Heart left ventricle (tissue), 16 donors: ENCODE data around the gene MDH2. TPM values are rescaled to one million over a fixed set of nuclear protein-coding genes. Genes with fewer than 3 reads are reported as not detected.

Source experiments
- ATAC-seq, 4 donors: fragments of 200-7000 bp; cut with Tn5 transposase; one replicate each; pipeline ENCODE4 v1.9.1; 2020 to 2022; ENCODE audit warnings: moderate library complexity in 4 of 4, mild to moderate bottlenecking in 3 of 4, moderate number of reproducible peaks in 1 of 4
- DNase-seq, 5 donors: peaks; one replicate each; pipeline ENCODE4 v3.0.0-alpha.2; 2020
- H3K27ac ChIP-seq, 12 donors: fragments of 200-600 bp; sonication (generic) in 4 of 12; one replicate each; pipeline versions ENCODE4 v1.5.0 to v1.8.0; 2016 to 2022; ENCODE audit warnings: mild to moderate bottlenecking in 2 of 12
- H3K27me3 ChIP-seq, 9 donors: fragments of 200-600 bp; sonication (generic) in 2 of 9; one replicate each; pipeline versions ENCODE4 v1.5.1 to v1.8.0; 2016 to 2022; ENCODE audit warnings: mild to moderate bottlenecking in 3 of 9
- H3K36me3 ChIP-seq, 9 donors: fragments of 200-600 bp; sonication (generic) in 2 of 9; one replicate each; pipeline versions ENCODE4 v1.5.0 to v1.8.0; 2018 to 2022; ENCODE audit warnings: mild to moderate bottlenecking in 2 of 9
- H3K4me1 ChIP-seq, 12 donors: fragments of 200-600 bp; sonication (generic) in 4 of 12; one replicate each; pipeline versions ENCODE4 v1.5.0 to v1.8.0; 2016 to 2022; ENCODE audit warnings: mild to moderate bottlenecking in 3 of 12
- H3K4me3 ChIP-seq, 12 donors: fragments of 200-600 bp; sonication (generic) in 4 of 12; one replicate each; pipeline versions ENCODE4 v1.5.0 to v1.8.0; 2017 to 2022; ENCODE audit warnings: mild to moderate bottlenecking in 9 of 12, moderate library complexity in 4 of 12
- H3K9me3 ChIP-seq, 12 donors: fragments of 200-600 bp; sonication (generic) in 4 of 12; one replicate each; pipeline versions ENCODE4 v1.5.0 to v1.8.0; 2016 to 2022; ENCODE audit warnings: mild to moderate bottlenecking in 1 of 12
- POLR2A ChIP-seq, 2 donors: fragments of 450-650 bp; IDR thresholded peaks; one replicate each; pipeline ENCODE4 v1.6.1; 2017; ENCODE audit warnings: antibody characterized with exemption in 2 of 2, mild to moderate bottlenecking in 2 of 2, moderate library complexity in 2 of 2
- WGBS, 4 donors: extraction: QIAGEN DNeasy Blood & Tissue Kit in 2 of 4; methylation state at CpG; one replicate each; pipeline versions ENCODE4 v1.1.5 to v1.1.7; 2013 to 2018; 5-methylcytosine and 5-hydroxymethylcytosine counted together
- intact Hi-C, 10 donors: fragments of 100-400 bp; cut with DNase I; formaldehyde crosslinking; loops; one replicate each; pipeline versions ENCODE4 v1.11.1 to v1.14.2; 2022
- polyA plus RNA-seq, 2 donors: library from polyadenylated mRNA; stranded (reverse); fragments of 200-250 nt; gene quantifications; one replicate each; pipeline ENCODE4 v1.2.3, GENCODE V29; 2013
- total RNA-seq, 9 donors: library from RNA; depleted of rRNA in 2 of 9; stranded (reverse); fragments of >200 nt in 2 of 9; fragmentation: NEBNext Ultra II Directional in 3 of 9; extraction: Animal tissue kit (Norgen Biotek cat#: 25700) in 3 of 9; gene quantifications; one replicate each; pipeline versions ENCODE4 v1.1.0 to v1.2.4, GENCODE V29; 2016 to 2023
- TF ChIP-seq, protein P1 (sequence below), 12 donors: fragments of 200-600 bp; sonication (generic) in 4 of 12; IDR thresholded peaks; one replicate each; pipeline versions ENCODE4 v1.5.0 to v1.8.0; 2018 to 2022; ENCODE audit warnings: antibody characterized with exemption in 12 of 12, mild to moderate bottlenecking in 5 of 12
- donor health status: ischemic (EF 13 %, LVEDD 7.1; RV severe dilation, severe dysfunction).
- donor health status: healthy with polysubstance abuse.
- donor health status: DM: no; HTN: yes; CAD: no.
- donor health status: DM: no; HTN: no; CAD: no.
- donor health status: ischemic (EF 25% LVEDD 6.9; RV normal size, moderate dysfunction).
- donor health status: ischemic (EF 25% LVEDD 5.7; RV mildly dilated, moderate dysfunction).
- donor health status: healthy.
- donor health status: DM: yes; HTN: yes; CAD: no.
- donor health status: ischemic (EF 35%, LVEDD 5.7; RV mildly dilated, moderate dysfunction).
- donor health status: nonischemic (EF 11% LVEDD 7.7; RV severe dilation, severe dysfunction).
- donor health status: DM: yes; HTN: yes; CAD: no.
- donor health status: PGD.
- donor health status: ischemic (EF 29% LVEDD 5.4; RV normal size, mild dysfunction).
- donor health status: nonischemic (EF 23%, LVEDD 6.1; RV moderate dilation, normal function).

MDH2 gene
- total and polyA plus RNA-seq, 11 donors = 140 to 591 (median 393) TPM

DNA sequence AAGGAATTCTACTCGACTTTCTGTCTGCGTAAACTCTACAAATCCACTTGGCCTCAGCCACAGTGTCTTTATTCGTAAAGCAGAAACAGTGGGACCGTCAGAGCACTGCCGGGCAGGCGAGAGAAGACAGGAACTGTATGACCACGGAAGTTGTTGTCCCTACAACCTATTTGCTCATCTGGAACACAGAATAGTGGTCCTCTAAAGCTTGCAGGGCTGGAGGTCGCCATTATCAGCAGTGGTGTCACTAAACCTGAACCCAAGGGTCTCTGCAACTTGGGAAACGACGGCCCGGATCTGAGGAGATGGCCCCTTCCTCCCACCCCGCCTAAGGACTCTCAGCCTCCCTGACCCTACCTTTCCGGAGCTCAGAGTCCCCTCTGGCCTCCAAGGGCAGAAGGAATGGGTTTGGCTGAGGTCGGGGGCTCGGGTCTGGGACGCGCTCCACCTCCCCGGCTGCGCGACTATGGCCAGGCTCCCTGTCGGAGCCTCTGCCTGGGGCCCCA, 548 bp upstream of the MDH2 start:
- peaks cover 0 to 52% (median 27%) of the 10 kb centered on the region in 12 donors for H3K4me1 ChIP-seq
- intact Hi-C loops = loop anchor here in 2 of 10 donors (5.0 to 10.0 kb wide), 2 partner anchors 55 to 87 kb away; partner anchors contain the start of gene TMEM120A (in 1 of the 2)
- no peaks in the 10 kb centered on the region for H3K9me3 ChIP-seq

DNA sequence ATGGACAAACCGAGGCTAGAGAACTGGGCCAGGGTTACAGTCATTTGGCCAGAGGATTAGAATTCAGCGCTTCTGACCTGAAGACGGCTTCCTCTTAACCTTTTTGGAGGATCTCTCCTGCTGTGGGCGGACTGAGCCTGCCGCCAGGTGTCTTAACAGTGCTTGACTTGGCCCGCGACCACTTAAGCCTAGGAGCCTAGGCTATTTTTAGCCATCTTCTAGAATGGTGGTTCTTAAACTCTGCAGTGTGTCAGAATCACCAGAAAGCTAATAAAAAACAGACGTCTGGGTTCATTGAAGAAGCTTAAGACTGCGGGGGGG, 722 bp downstream of the MDH2 start:
- peaks cover 0 to 65% (median 33%) of the 10 kb centered on the region in 12 donors for H3K4me1 ChIP-seq

More for the DNA sequence above, 548 bp upstream of the MDH2 start:
- ATAC-seq = peak in 2 of 4 donors; percentile 1 to 65
- Histone ChIP-seq H3K36me3 (peaks cover 0 to 13% (median 4%) of the 10 kb centered on the region in 9 donors), H3K27ac (peak overlapping the region; percentile 80 to 98 (median 94)), H3K27me3 (no peaks in the 10 kb centered on the region), H3K4me3 (peak overlapping the region; percentile 68 to 100 (median 90))
- TF ChIP-seq, protein P1, sequence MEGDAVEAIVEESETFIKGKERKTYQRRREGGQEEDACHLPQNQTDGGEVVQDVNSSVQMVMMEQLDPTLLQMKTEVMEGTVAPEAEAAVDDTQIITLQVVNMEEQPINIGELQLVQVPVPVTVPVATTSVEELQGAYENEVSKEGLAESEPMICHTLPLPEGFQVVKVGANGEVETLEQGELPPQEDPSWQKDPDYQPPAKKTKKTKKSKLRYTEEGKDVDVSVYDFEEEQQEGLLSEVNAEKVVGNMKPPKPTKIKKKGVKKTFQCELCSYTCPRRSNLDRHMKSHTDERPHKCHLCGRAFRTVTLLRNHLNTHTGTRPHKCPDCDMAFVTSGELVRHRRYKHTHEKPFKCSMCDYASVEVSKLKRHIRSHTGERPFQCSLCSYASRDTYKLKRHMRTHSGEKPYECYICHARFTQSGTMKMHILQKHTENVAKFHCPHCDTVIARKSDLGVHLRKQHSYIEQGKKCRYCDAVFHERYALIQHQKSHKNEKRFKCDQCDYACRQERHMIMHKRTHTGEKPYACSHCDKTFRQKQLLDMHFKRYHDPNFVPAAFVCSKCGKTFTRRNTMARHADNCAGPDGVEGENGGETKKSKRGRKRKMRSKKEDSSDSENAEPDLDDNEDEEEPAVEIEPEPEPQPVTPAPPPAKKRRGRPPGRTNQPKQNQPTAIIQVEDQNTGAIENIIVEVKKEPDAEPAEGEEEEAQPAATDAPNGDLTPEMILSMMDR (IDR thresholded peaks at IDR 0.05) = no peak
- no peak for TF ChIP-seq POLR2A (IDR thresholded peaks at IDR 0.05)
- whole genome bisulfite sequencing, 4 donors = 1 to 2% (median 1%) methylated on average over 17 to 21 of the region's 21 CpGs
- no peak for DNase-seq

DNA sequence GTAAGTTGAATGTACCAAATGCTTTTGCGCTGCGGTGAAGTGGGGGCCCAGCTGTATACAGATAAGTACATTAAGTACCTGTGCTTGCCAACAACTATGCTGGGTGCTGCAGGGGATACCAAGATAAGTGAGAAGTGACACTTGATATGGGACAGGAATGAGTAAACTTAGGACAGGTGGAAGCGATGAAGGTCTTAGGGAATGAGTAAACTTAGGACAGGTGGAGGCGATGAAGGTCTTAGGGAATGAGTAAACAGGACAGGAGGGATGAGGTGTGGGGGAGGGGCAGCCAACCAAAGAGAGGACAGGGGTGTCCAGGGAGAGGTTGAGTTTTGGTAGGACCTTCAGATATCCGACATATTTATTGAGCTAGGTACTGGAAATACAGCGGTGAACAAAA, 1.4 kb downstream of the MDH2 start:
- TF ChIP-seq, protein P1 (IDR thresholded peaks at IDR 0.05) = no peak
- no peak for TF ChIP-seq POLR2A (IDR thresholded peaks at IDR 0.05)
- DNase-seq = no peak
- Histone ChIP-seq H3K27ac (peak overlapping the region in 4 of 12 donors; percentile 90 to 96 (median 95)), H3K27me3 (no peaks in the 10 kb centered on the region), H3K4me1 (peaks cover 0 to 72% (median 35%) of the 10 kb centered on the region in 12 donors), H3K36me3 (peaks cover 0 to 25% (median 15%) of the 10 kb centered on the region in 9 donors), H3K9me3 (no peaks in the 10 kb centered on the region), H3K4me3 (peak overlapping the region in 9 of 12 donors; percentile 68 to 100 (median 92))
- intact Hi-C loops = loop anchor here in 2 of 10 donors (5.0 to 10.0 kb wide), 2 partner anchors 57 to 86 kb away; partner anchors contain the start of gene TMEM120A (in 1 of the 2)
- no peak for ATAC-seq
- 66 to 77% (median 76%) methylated on average over 6 of the region's 6 CpGs for WGBS, 4 donors

More for the DNA sequence above, 722 bp downstream of the MDH2 start:
- intact Hi-C loops = loop anchor here in 2 of 10 donors (5.0 to 10.0 kb wide), 2 partner anchors 56 to 86 kb away; partner anchors contain the start of gene TMEM120A (in 1 of the 2)
- H3K9me3 ChIP-seq = no peaks in the 10 kb centered on the region
- DNase-seq = no peak
- no peaks in the 10 kb centered on the region for H3K27me3 ChIP-seq
- peaks cover 0 to 18% (median 9%) of the 10 kb centered on the region in 9 donors for H3K36me3 ChIP-seq
- TF ChIP-seq POLR2A (IDR thresholded peaks at IDR 0.05) = no peak
- TF ChIP-seq, protein P1 (IDR thresholded peaks at IDR 0.05) = peak in 2 of 12 donors; percentile 14 to 16
- H3K4me3 ChIP-seq = peak overlapping the region; percentile 68 to 100 (median 90)
- ATAC-seq = peak in 2 of 4 donors; percentile 8 to 54
- WGBS, 4 donors = 2 to 11% (median 6%) methylated on average over 9 of the region's 9 CpGs
- peak overlapping the region; percentile 80 to 98 (median 94) for H3K27ac ChIP-seq

DNA sequence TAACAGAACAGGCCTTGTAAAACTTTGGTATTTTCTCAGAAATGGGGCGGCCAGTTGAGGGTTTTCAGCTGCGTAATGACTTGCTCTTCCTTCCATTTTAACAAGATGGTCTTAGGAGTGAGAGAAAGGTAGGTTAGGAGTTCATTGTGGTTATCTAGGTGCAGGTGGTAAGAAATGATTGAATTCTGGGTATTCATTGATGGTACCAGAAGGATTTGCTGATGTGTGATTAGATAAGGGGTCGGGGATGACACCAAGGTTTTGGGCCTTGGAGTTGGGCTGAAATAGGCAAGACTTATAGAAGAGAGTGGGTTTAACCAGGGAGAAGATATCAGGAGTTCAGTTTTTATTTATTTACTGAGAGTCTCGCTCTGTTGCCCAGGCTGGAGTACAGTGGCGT, 2.6 kb downstream of the MDH2 start:
- peaks cover 0 to 81% (median 36%) of the 10 kb centered on the region in 12 donors for H3K4me1 ChIP-seq
- intact Hi-C loops = loop anchor here in 1 of 10 donors (10.0 kb wide), 1 partner anchor 84 kb away; no protein-coding TSS in a partner anchor
- H3K27me3 ChIP-seq = no peaks in the 10 kb centered on the region
- WGBS, 4 donors = 94 to 96% (median 94%) methylated on average over 5 of the region's 5 CpGs
- H3K9me3 ChIP-seq = no peaks in the 10 kb centered on the region
- DNase-seq (no peak), ATAC-seq (no peak)
- TF ChIP-seq, protein P1 (IDR thresholded peaks at IDR 0.05) = no peak
- H3K27ac ChIP-seq = no peak overlapping the region
- no peak overlapping the region for H3K4me3 ChIP-seq
- H3K36me3 ChIP-seq = peaks cover 0 to 37% (median 27%) of the 10 kb centered on the region in 9 donors
